Stimulated activated CD8-positive, alpha-beta memory T cell treated with anti-CD3 and anti-CD28 coated beads, Interleukin-7, amount 100 ng/mL, for 48 hours (primary cell): Measurements from ENCODE around the gene SNAI1.
"Not testable (repeated sequence)": the region's sequence is repeated elsewhere in the genome, so short reads cannot be mapped to it uniquely, and the experiment has no call there.

Source experiments
- DNase-seq, 2 donors: peaks; one replicate each; pipeline ENCODE4 v3.0.0-alpha.2; 2020; ENCODE audit warnings: low read depth in 1 of 2; ENCODE audit errors: extremely low read depth in 1 of 2

SNAI1 gene

DNA sequence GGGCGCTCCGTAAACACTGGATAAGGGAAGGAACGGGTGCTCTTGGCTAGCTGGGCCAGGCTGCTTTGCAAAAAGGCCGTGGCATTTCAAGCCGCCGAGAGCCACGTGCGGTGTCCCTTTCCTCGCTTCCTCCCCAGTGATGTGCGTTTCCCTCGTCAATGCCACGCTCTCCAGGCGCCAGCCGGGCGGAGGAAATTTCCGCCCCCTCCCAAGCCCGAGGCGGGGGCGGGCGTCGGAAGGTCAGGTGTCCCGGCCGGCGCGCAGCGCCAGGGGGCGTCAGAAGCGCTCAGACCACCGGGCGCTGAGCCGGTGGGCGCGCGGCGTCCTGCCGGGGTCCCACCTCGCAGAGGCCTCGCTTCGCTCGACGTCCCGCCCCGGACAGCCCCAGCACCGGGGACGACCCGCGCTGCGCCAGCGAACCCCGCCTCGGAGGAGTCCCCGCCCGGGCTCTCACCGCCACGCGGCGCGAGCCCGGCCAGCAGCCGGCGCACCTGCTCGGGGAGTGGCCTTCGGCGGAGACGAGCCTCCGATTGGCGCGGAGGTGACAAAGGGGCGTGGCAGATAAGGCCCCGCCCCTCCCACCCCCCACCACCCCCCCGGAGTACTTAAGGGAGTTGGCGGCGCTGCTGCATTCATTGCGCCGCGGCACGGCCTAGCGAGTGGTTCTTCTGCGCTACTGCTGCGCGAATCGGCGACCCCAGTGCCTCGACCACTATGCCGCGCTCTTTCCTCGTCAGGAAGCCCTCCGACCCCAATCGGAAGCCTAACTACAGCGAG is at the start of gene SNAI1:
Gene SNAI1, plus strand, starts transcription at position 635 of the 777 bp plus-strand sequence. Its CDS starts 80 bp downstream, at position 715.
- DNase-seq = peak; percentile 54 to 65

DNA sequence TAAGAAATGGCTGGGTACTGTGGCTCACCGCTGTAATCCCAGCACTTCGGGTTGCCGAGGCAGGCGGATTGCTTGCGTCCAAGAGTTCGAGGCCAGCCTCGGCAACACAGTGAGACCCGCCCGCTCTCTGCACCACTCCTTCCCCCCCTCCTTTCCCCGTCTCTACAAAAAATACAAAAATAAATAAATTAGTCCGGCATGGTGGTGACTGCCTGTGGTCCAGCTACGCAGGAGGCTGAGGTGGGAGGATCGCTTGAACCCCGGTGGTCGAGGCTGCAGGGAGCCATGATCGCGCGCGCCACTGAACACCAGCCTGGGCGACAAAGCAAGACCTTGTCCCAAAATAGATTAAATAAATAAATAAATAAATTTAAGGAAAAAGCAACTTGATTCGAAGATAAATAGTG is 47.0 kb upstream of the SNAI1 start:
- DNase-seq = no peak

- peak; percentile 72 to 77 for DNase-seq
These were observed 46.4 kb upstream of the SNAI1 start, which contains the start of gene RNF114 for GRCh38 chr20:49936153-49937026. Gene RNF114 (plus strand): TSS chr20:49936397. CDS start chr20:49936413, 16 bp downstream.

DNA sequence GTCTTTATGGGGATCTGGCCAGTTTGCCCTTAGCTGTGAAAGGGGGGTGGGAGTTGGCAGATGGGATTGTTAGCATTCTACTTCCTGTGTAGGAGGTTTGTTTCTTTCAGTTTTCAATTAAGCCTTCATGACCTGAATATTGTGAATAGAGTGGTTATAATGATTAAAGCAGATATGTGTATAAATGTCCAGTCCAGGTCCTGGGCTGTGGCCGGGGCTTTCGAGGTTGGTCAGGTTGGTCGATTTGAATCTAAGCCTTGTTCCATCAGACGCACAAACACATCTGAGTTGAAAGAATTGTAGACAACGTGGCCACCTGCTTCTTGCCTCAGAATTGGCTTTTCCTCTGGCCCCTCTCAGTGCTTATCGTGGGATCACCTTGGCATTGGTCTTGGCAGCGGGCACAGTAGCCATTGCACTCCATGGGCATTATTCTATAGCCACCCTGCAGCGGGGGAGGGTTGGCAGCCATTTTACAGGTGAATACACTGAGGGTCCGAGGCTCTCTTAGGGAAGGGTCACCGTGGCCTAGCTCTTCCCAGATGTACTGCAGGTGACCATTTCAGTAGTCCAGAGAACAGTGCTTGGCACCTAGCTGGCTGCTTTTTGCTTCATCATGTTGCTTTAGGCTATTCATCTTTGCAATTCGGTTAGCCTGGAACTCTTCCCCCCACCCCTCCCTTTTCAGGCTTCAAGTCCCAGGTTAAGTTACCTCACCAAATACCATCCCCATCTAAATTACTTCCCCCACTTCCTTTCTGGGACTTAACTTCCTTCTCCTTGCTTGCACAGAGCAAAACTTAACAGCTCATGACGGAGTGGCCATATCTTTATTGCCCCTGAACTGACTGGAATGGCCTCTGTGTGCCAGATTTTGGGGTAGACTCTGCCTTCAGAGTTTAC is 45.5 kb upstream of the SNAI1 start:
- no peak for DNase-seq

GRCh38 chr20:49938173-49939163 is 44.3 kb upstream of the SNAI1 start:
- no peak for DNase-seq

GRCh38 chr20:49941456-49941855 is 41.3 kb upstream of the SNAI1 start:
- no peak for DNase-seq

- DNase-seq = no peak
These were observed 40.5 kb upstream of the SNAI1 start for GRCh38 chr20:49942303-49942702.

GRCh38 chr20:49942942-49943341 is 39.8 kb upstream of the SNAI1 start:
- DNase-seq = no peak

GRCh38 chr20:49945306-49945700 is 37.5 kb upstream of the SNAI1 start:
- DNase-seq = no peak

DNA sequence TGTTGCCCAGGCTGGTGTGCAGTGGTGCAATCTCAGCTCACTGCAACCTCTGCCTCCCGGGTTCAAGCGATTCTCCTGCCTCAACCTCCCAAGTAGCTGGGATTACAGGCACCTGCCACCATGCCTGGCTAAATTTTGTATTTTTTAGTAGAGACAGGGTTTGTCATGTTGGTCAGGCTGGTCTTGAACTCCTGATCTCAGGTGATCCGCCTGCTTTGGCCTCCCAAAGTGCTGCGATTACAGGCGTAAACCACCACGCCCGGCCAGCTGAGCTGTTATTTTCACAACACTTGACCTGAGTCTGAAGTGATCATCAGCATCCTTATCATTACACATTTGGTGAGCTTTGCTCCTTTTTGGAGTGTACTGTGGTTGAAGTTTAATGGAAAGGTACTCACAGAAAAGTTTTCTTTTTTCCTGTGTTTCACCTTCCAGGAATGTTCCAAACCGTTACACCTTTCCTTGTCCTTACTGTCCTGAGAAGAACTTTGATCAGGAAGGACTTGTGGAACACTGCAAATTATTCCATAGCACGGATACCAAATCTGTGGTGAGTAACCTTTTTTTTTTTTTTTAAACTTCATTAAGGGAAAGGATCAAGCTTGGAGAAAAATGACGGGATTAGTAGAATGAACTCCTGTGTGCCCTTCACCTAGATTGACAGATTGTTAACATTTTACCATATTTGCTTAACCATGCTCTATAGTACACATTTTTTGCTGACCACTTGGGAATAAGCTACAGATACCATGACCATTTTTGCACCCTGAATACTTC is 36.9 kb upstream of the SNAI1 start:
- DNase-seq = no peak

- no peak for DNase-seq
These were observed 34.6 kb upstream of the SNAI1 start for GRCh38 chr20:49948178-49948577.

DNA sequence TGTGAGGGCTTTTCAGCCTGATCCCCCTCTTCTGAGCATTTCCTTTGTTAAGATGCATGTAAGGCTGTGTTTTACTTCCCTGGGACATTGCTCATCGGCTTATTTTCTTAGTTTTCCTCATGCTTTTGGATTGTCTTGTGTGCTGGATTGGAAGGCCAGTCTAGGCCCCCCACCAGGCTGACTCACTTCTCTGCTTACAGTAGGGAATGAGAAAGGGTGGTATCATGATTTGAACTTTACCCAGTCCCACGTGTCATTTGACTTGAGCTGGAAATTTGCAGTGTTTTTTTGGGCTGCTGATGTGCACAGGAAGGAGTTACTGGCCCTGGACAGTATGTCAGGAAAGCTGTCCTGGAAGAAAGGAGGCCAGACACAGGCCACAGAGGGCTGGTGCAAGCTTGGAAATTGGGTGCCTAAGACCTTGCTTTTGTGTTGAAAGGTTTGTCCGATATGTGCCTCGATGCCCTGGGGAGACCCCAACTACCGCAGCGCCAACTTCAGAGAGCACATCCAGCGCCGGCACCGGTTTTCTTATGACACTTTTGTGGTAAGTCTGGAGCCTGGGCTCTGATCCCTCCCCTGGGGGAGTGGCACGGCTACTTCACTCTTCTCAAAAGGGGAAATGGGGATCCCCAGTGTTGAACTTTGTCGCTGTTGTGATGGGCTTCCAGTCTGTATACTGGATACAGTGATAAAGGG is 33.8 kb upstream of the SNAI1 start:
- no peak for DNase-seq

DNA sequence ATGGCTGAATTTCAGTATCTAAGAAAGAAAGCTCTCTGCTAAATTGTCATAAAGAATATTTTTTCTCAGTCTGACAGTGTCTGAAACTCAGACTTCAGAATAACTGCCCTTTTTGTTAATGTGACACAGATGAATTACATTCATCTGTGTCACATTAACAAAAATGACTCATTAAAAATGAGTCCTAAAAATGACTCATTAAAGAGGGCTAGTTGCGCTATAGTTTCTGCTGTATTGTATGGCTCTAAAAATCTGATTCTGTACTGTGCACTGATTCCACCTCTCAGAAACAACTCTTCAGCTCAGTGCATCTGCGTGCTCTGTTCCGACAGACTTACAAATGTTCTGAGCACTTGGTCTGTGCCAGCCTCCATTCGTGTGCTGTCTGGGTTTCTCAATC is 31.6 kb upstream of the SNAI1 start:
- no peak for DNase-seq

DNA sequence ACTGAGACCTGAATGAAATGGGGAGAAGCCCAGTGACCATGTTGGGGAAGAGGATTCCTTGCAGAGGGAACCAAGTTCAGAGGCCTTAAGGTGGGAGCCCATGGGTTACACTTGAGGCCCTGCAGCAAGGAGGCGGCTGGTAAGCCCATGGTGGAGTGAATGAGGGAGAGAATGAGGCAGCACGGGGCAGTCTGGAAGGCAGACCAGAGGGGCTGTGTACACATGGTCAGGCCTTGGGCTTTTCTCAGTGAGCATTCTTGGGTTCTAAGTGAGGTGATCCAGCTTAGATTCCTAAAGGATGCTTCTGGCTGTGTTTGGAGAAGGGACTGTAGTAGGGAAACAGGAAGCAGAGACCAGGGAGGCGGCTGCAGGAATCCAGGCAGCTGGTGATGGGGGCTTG is 27.6 kb upstream of the SNAI1 start:
- DNase-seq = no peak

DNA sequence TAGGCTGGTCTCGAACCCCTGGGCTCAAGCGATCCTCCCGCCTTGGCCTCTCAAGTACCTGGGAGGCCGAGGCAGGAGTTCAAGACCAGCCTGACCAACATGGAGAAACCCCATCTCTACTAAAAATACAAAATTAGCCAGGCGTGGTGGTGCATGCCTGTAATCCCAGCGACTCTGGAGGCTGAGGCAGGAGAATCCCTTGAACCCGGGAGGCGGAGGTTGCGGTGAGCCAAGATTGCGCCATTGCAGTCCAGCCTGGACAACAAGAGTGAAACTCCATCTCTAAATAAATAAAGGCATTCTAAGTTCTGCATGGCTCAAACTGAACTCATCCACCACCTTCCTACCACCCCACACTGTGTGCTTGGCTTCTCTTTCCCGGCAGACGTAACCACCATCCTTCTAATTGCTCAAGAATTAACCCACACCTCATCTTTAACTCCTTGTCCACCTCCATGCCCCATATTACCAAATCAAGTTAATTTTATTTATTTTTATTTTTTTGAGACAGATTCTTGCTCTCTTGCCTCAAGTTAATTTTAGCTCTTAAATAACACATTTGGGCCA is 26.9 kb upstream of the SNAI1 start:
- not testable (repeated sequence) for DNase-seq

DNA sequence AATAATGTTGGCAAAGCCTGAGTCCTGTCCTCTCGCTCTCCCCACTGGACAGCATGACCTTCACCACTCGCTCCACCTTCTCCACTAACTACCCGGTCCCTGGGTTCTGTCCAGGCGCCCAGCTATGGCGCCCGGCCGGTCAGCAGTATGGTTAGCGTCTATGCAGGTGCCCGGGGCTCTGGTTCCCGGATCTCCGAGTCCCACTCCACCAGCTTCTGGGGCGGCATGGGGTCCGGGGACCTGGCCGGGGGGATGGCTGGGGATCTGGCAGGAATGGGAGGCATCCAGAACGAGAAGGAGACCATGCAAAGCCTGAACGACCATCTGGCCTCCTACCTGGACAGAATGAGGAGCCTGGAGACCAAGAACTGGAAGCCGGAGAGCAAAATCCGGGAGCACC is 26.1 kb upstream of the SNAI1 start:
- DNase-seq = no peak

DNA sequence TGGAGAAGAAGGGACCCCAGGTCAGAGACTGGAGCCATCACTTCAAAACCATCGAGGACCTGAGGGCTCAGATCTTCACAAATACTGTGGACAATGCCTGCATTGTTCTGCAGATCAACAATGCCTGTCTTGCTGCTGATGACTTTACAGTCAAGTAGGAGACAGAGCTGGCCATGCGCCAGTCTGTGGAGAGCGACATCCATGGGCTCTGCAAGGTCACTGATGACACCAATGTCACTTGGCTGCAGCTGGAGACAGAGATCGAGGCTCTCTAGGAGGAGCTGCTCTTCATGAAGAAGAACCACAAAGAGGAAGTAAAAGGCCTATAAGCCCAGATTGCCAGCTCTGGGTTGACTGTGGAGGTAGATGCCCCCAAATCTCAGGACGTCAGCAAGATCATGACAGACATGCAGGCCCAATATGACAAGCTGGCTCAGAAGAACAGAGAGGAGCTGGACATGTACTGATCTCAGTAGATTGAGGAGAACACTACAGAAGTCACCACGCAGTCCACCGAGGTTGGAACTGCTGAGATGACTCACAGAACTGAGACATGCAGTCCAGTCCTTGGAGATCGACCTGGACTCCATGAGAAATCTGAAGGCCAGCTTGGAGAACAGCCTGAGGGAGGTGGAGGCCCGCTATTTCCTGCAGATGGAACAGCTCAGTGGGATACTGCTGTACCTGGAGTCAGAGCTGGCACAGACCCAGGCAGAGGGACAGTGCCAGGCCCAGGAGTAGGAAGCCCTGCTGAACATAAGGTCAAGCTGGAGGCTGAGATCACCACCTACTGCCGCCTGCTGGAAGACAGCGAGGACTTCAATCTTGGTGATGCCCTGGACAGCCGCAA is 25.5 kb upstream of the SNAI1 start:
- not testable (repeated sequence) for DNase-seq
